Keratinocyte (primary cell): Measurements from ENCODE around the gene MFAP3L. TPM values are rescaled to one million over a fixed set of nuclear protein-coding genes. Genes with fewer than 3 reads are reported as not detected.

ENCODE experiments used
- DNase-seq: peaks from one replicate; pipeline ENCODE4 v3.0.0-alpha.2; 2011; ENCODE audit warnings: low read depth, missing footprints, low spot score
- FAIRE-seq: peaks from 2 replicates; lab custom pipeline; 2011; peaks lifted over from hg19 to GRCh38; lab: Jason Lieb, UNC
- H2AFZ ChIP-seq: 2 replicates; pipeline ENCODE4 v1.6.0; 2012; ENCODE audit warnings: low read length, control low read depth, inconsistent platforms; ENCODE audit not compliant: control insufficient read depth
- H3K27ac ChIP-seq: 2 replicates; pipeline ENCODE4 v1.5.1; 2011; ENCODE audit warnings: low read length; ENCODE audit not compliant: control insufficient read depth, insufficient read depth
- H3K27me3 ChIP-seq: 3 replicates; pipeline ENCODE4 v1.6.0; 2011; ENCODE audit warnings: low read length; ENCODE audit not compliant: control insufficient read depth, insufficient read depth; ENCODE audit errors: extremely low read depth
- H3K36me3 ChIP-seq, 2 experiments: 2 replicates in 1 of 2; 3 replicates in 1 of 2; pipeline ENCODE4 v1.5.1; 2011; ENCODE audit warnings: low read length in 2 of 2, mild to moderate bottlenecking in 1 of 2; ENCODE audit not compliant: control insufficient read depth in 2 of 2, insufficient read depth in 2 of 2; ENCODE audit errors: extremely low read depth in 1 of 2
- H3K4me1 ChIP-seq: 3 replicates; pipeline ENCODE4 v1.5.1; 2011; ENCODE audit warnings: low read length; ENCODE audit not compliant: control insufficient read depth, insufficient read depth; ENCODE audit errors: extremely low read depth
- H3K4me2 ChIP-seq: 3 replicates; pipeline ENCODE4 v1.6.0; 2011; ENCODE audit warnings: low read depth, low read length; ENCODE audit not compliant: control insufficient read depth, insufficient read depth; ENCODE audit errors: extremely low read depth
- H3K4me3 ChIP-seq, 3 experiments: fragments of 200-600 bp in 1 of 3; sonication (generic) in 1 of 3; 2 replicates in 2 of 3; 3 replicates in 1 of 3; pipeline ENCODE4 v1.5.1; 2011 to 2016; ENCODE audit warnings: low read length in 3 of 3, mild to moderate bottlenecking in 3 of 3, control low read depth in 2 of 3, inconsistent platforms in 1 of 3, low read depth in 1 of 3, mixed read lengths in 1 of 3, mixed run types in 1 of 3, moderate library complexity in 1 of 3; ENCODE audit not compliant: control insufficient read depth in 2 of 3, insufficient read depth in 2 of 3; ENCODE audit errors: extremely low read depth in 1 of 3
- H3K79me2 ChIP-seq: 2 replicates; pipeline ENCODE4 v1.6.0; 2012; ENCODE audit warnings: low read length; ENCODE audit not compliant: control insufficient read depth, insufficient read depth
- H3K9ac ChIP-seq: 3 replicates; pipeline ENCODE4 v1.6.0; 2011; ENCODE audit warnings: low read length; ENCODE audit not compliant: control insufficient read depth, insufficient read depth; ENCODE audit errors: extremely low read depth
- H3K9me1 ChIP-seq: 3 replicates; pipeline ENCODE4 v1.6.0; 2011; ENCODE audit warnings: low read length; ENCODE audit not compliant: control insufficient read depth, insufficient read depth; ENCODE audit errors: extremely low read depth
- H3K9me3 ChIP-seq: 2 replicates; pipeline ENCODE4 v1.5.1; 2012; ENCODE audit warnings: low read depth, low read length; ENCODE audit not compliant: control insufficient read depth
- H4K20me1 ChIP-seq: 3 replicates; pipeline ENCODE4 v1.6.0; 2011; ENCODE audit warnings: low read length; ENCODE audit not compliant: control insufficient read depth, insufficient read depth; ENCODE audit errors: extremely low read depth
- CTCF ChIP-seq, 3 experiments: IDR thresholded peaks in 1 of 3; conservative IDR thresholded peaks in 1 of 3; optimal IDR thresholded peaks in 1 of 3; 2 replicates in 2 of 3; 3 replicates in 1 of 3; pipeline versions ENCODE3 to v1.5.1; 2011; ENCODE audit warnings: low read length in 3 of 3, mild to moderate bottlenecking in 3 of 3, moderate library complexity in 2 of 3, control low read depth in 1 of 3, inconsistent platforms in 1 of 3; ENCODE audit not compliant: insufficient read depth in 2 of 3; ENCODE audit errors: extremely low read depth in 1 of 3
- EZH2 ChIP-seq: IDR thresholded peaks from one replicate; pipeline ENCODE4 v1.6.1; 2012; ENCODE audit warnings: inconsistent platforms, mild to moderate bottlenecking, low read length, moderate library complexity
- dilution Hi-C: fragments of 300-500 bp; cut with MboI; formaldehyde crosslinking; loops from one replicate; pipeline ENCODE4 v1.7.0; 2020; ENCODE audit warnings: low sequenced_read_pairs; ENCODE audit not compliant: extremely low pct_ligation_motif_present
- polyA plus RNA-seq, 5 experiments: library from polyadenylated mRNA; depleted of rRNA in 3 of 5; stranded (reverse) in 3 of 5; stranded (forward) in 1 of 5; unstranded in 1 of 5; fragments of >200 nt; gene quantifications; 1 replicate in 1 of 5; 2 replicates in 3 of 5; 3 replicates in 1 of 5; pipeline versions ENCODE4 v1.2.1 to v1.2.3, GENCODE V29; 2011 to 2012; ENCODE audit warnings: missing spikeins in 2 of 5, low read depth in 1 of 5, low replicate concordance in 1 of 5

Gene MFAP3L
- polyA plus RNA-seq, 1 donor (not counting 4 experiments of a cell fraction or from before 2014, with no cell fraction given), result 7.6 TPM

- Histone ChIP-seq H3K36me3 (no peaks in the 10 kb centered on the region), H2AFZ (no peak overlapping the region), H3K4me1 (no peaks in the 10 kb centered on the region), H3K9me3 (no peaks in the 10 kb centered on the region), H4K20me1 (no peaks in the 10 kb centered on the region), H3K27me3 (no peaks in the 10 kb centered on the region), H3K4me3 (no peak overlapping the region), H3K9me1 (no peaks in the 10 kb centered on the region), H3K9ac (no peak overlapping the region), H3K27ac (no peak overlapping the region), H3K79me2 (no peaks in the 10 kb centered on the region), H3K4me2 (no peak overlapping the region)
- no peak for TF ChIP-seq CTCF (optimal IDR thresholded peaks at IDR 0.05 in 1 of 3, IDR thresholded peaks at IDR 0.05 in 1 of 3, conservative IDR thresholded peaks at IDR 0.05 in 1 of 3; ENCODE audit: extremely low read depth in 1 of 3, insufficient read depth in 2 of 3, low read length in 3 of 3)
- no peak for TF ChIP-seq EZH2
- DNase-seq (no peak), FAIRE-seq (no peak)
- dilution Hi-C loops, result no loop called here
Observed at GRCh38 chr4:170009291-170009690, 16.9 kb downstream of the MFAP3L start.

- no peaks in the 10 kb centered on the region for H3K79me2 ChIP-seq
- no peak overlapping the region for H3K27ac ChIP-seq
- no peak for DNase-seq
- no peaks in the 10 kb centered on the region for H3K9me1 ChIP-seq
- no peak for FAIRE-seq
- H3K27me3 ChIP-seq, result no peaks in the 10 kb centered on the region
- H3K9me3 ChIP-seq, result no peaks in the 10 kb centered on the region
- H3K36me3 ChIP-seq, result no peaks in the 10 kb centered on the region
- H4K20me1 ChIP-seq, result no peaks in the 10 kb centered on the region
- TF ChIP-seq EZH2 (no peak), CTCF (optimal IDR thresholded peaks at IDR 0.05 in 1 of 3, IDR thresholded peaks at IDR 0.05 in 1 of 3, conservative IDR thresholded peaks at IDR 0.05 in 1 of 3; ENCODE audit: extremely low read depth in 1 of 3, insufficient read depth in 2 of 3, low read length in 3 of 3) (no peak)
- dilution Hi-C loops, result no loop called here
- no peak overlapping the region for H3K4me2 ChIP-seq
- no peak overlapping the region for H2AFZ ChIP-seq
- no peak overlapping the region for H3K9ac ChIP-seq
- no peak overlapping the region for H3K4me3 ChIP-seq
- H3K4me1 ChIP-seq, result no peaks in the 10 kb centered on the region
Observed at GRCh38 chr4:170008801-170009200, 17.4 kb downstream of the MFAP3L start.
